ENCODE data around the gene C1QTNF9B. TPM values are rescaled to one million over a fixed set of nuclear protein-coding genes. Genes with fewer than 3 reads are reported as not detected.

C1QTNF9B gene
- total RNA-seq (ENCODE audit: low replicate concordance), result not detected in 2 replicates

GRCh38 chr13:23897452-23897919, at the start of gene C1QTNF9B:
Gene C1QTNF9B (minus strand): TSS chr13:23897502.

GRCh38 chr13:23888658-23889614, 8.4 kb downstream of the C1QTNF9B start, which contains the start of gene MIPEP:
Gene MIPEP (minus strand): TSS chr13:23889400. CDS start chr13:23889320, 80 bp downstream.

Other genes starting within 250 kb of the C1QTNF9B start
- gene MIPEP, start 8.1 kb downstream of the C1QTNF9B start, total RNA-seq (ENCODE audit: low replicate concordance), result 13.2 and 21.6 TPM in 2 replicates

Measured in smooth muscle cell of the coronary artery (primary cell).